ENCODE data around the gene AIMP1.

DNA sequence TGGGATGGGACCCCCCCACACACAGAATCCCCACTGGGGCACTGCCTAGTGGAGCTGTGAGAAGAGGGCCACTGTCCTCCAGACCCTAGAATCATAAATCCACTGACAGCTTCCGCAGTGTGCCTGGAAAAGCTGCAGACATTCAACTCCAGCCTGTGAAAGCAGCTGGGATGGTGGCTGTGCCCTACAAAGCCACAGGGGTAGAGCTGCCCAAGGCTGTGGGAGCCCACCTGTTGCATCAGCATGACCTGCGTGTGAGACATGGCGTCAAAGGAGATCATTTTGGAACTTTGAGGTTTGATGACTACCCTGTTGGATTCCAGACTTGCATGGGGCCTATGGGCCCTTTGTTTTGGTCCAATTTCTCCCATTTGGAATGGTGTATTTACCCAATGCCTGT, 22.3 kb downstream of the AIMP1 start:
- TF ChIP-seq, protein P1, sequence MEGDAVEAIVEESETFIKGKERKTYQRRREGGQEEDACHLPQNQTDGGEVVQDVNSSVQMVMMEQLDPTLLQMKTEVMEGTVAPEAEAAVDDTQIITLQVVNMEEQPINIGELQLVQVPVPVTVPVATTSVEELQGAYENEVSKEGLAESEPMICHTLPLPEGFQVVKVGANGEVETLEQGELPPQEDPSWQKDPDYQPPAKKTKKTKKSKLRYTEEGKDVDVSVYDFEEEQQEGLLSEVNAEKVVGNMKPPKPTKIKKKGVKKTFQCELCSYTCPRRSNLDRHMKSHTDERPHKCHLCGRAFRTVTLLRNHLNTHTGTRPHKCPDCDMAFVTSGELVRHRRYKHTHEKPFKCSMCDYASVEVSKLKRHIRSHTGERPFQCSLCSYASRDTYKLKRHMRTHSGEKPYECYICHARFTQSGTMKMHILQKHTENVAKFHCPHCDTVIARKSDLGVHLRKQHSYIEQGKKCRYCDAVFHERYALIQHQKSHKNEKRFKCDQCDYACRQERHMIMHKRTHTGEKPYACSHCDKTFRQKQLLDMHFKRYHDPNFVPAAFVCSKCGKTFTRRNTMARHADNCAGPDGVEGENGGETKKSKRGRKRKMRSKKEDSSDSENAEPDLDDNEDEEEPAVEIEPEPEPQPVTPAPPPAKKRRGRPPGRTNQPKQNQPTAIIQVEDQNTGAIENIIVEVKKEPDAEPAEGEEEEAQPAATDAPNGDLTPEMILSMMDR (IDR thresholded peaks at IDR 0.05; ENCODE audit: borderline replicate concordance, extremely low read depth, low read length, poor library complexity, severe bottlenecking), result no peak
- TF ChIP-seq EZH2 (IDR thresholded peaks at IDR 0.05; ENCODE audit: borderline replicate concordance, low read depth, low read length, severe bottlenecking), result no peak
